ENCODE results near the gene ARSG. TPM values are rescaled to one million over a fixed set of nuclear protein-coding genes. Genes with fewer than 3 reads are reported as not detected.

ARSG gene
- total and polyA plus RNA-seq, 12 donors, result 0.95 to 6.2 (median 3.5) TPM

- intact Hi-C loops (cut with DNase I), result loop anchor here in 1 of 10 donors (10.0 kb wide), 1 partner anchor 96 kb away; no protein-coding TSS in a partner anchor
- Histone ChIP-seq H3K4me1 (peaks cover 0 to 33% (median 0%) of the 10 kb centered on the region in 9 donors), H3K27me3 (peaks cover 0 to 24% (median 8%) of the 10 kb centered on the region in 7 donors), H3K9me3 (no peaks in the 10 kb centered on the region), H3K4me3 (no peak overlapping the region), H3K36me3 (no peaks in the 10 kb centered on the region), H3K27ac (no peak overlapping the region)
- no peak for ATAC-seq
- no peak for DNase-seq
- TF ChIP-seq, protein P1, sequence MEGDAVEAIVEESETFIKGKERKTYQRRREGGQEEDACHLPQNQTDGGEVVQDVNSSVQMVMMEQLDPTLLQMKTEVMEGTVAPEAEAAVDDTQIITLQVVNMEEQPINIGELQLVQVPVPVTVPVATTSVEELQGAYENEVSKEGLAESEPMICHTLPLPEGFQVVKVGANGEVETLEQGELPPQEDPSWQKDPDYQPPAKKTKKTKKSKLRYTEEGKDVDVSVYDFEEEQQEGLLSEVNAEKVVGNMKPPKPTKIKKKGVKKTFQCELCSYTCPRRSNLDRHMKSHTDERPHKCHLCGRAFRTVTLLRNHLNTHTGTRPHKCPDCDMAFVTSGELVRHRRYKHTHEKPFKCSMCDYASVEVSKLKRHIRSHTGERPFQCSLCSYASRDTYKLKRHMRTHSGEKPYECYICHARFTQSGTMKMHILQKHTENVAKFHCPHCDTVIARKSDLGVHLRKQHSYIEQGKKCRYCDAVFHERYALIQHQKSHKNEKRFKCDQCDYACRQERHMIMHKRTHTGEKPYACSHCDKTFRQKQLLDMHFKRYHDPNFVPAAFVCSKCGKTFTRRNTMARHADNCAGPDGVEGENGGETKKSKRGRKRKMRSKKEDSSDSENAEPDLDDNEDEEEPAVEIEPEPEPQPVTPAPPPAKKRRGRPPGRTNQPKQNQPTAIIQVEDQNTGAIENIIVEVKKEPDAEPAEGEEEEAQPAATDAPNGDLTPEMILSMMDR (IDR thresholded peaks at IDR 0.05), result no peak
Observed at GRCh38 chr17:68298601-68299000, 7.3 kb downstream of the ARSG start.

DNA sequence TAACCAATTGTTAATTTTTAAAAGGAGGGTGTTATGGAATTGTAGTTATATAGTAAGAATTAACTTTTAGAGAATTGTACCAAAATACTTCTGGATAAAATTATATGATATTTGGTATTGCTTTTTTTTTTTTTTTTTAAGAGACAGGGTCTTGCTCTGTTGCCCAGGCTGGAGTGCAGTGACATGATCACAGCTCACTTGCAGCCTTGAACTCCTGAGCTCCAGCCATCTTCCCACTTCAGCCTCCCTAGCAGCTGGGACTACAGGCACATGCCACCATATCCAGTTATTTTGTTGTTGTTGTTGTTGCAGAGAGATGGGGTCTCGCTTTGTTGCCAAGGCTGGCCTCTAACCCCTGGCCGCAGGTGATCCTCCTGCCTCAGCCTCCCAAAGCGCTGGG, 8.5 kb downstream of the ARSG start:
- DNase-seq (no peak), ATAC-seq (no peak)
- no peak overlapping the region for H3K4me3 ChIP-seq
- no peaks in the 10 kb centered on the region for H3K9me3 ChIP-seq
- 96% methylated on average over 3 of the region's 3 CpGs for WGBS, 2 donors
- peaks cover 0 to 13% (median 0%) of the 10 kb centered on the region in 7 donors for H3K27me3 ChIP-seq
- peaks cover 0 to 34% (median 0%) of the 10 kb centered on the region in 9 donors for H3K4me1 ChIP-seq
- TF ChIP-seq, protein P1 (IDR thresholded peaks at IDR 0.05), result no peak
- intact Hi-C loops (cut with DNase I), result loop anchor here in 1 of 10 donors (10.0 kb wide), 1 partner anchor 95 kb away; no protein-coding TSS in a partner anchor
- no peak overlapping the region for H3K27ac ChIP-seq
- H3K36me3 ChIP-seq, result no peaks in the 10 kb centered on the region

- intact Hi-C loops (cut with DNase I), result no loop called here
- peak overlapping the region in 2 of 10 donors; percentile 17 to 25 for H3K27ac ChIP-seq
- peaks cover 0 to 34% (median 0%) of the 10 kb centered on the region in 9 donors for H3K4me1 ChIP-seq
- 63 to 66% methylated on average over 9 of the region's 9 CpGs for WGBS, 2 donors
- TF ChIP-seq, protein P1 (IDR thresholded peaks at IDR 0.05), result no peak
- H3K4me3 ChIP-seq, result no peak overlapping the region
- peaks cover 0 to 2% (median 0%) of the 10 kb centered on the region in 7 donors for H3K27me3 ChIP-seq
- H3K9me3 ChIP-seq, result no peaks in the 10 kb centered on the region
- DNase-seq (no peak), ATAC-seq (peak in 2 of 8 donors; percentile 60 to 72)
- H3K36me3 ChIP-seq, result no peaks in the 10 kb centered on the region
Observed at GRCh38 chr17:68301438-68301959, 10.2 kb downstream of the ARSG start.

GRCh38 chr17:68302066-68302564, 10.8 kb downstream of the ARSG start:
- H3K36me3 ChIP-seq, result no peaks in the 10 kb centered on the region
- H3K27ac ChIP-seq, result peak overlapping the region in 3 of 10 donors; percentile 13 to 33 (median 25)
- peak in 2 of 8 donors; percentile 34 to 66 for ATAC-seq
- no peak for DNase-seq
- WGBS, 2 donors, result 59 to 63% methylated on average over 10 of the region's 10 CpGs
- no peaks in the 10 kb centered on the region for H3K9me3 ChIP-seq
- intact Hi-C loops (cut with DNase I), result no loop called here
- no peak overlapping the region for H3K4me3 ChIP-seq
- H3K4me1 ChIP-seq, result peaks cover 0 to 28% (median 0%) of the 10 kb centered on the region in 9 donors
- H3K27me3 ChIP-seq, result no peaks in the 10 kb centered on the region
- TF ChIP-seq, protein P1 (IDR thresholded peaks at IDR 0.05), result no peak
